H1 (cell line): ENCODE measurements around the gene PXDN. TPM values are rescaled to one million over a fixed set of nuclear protein-coding genes. Genes with fewer than 3 reads are reported as not detected.

ENCODE experiments used
- CTCF ChIA-PET: fragments of 300-600 bp; sonication (Branson Sonifier 250); formaldehyde crosslinking; loops from one replicate; lab custom pipeline; 2021; ENCODE audit not compliant: partially characterized antibody; lab: Charles Lee
- POLR2A ChIA-PET: fragments of 300-600 bp; sonication (Branson Sonifier 250); formaldehyde crosslinking; loops from one replicate; lab custom pipeline; 2021; ENCODE audit warnings: inconsistent platforms; ENCODE audit not compliant: partially characterized antibody; lab: Charles Lee
- DNase-seq, 2 experiments: peaks; one replicate each; pipeline versions ENCODE4 v3.0.0 to v3.0.0-alpha.2; 2010 to 2022; ENCODE audit warnings: low spot score in 2 of 2, low read depth in 1 of 2, mixed read lengths in 1 of 2
- FAIRE-seq: peaks from 2 replicates; lab custom pipeline; 2011; peaks lifted over from hg19 to GRCh38; lab: Jason Lieb, UNC
- H2AFZ ChIP-seq: 2 replicates; pipeline ENCODE4 v1.8.1; 2012; ENCODE audit warnings: low read length, inconsistent platforms
- H2AK5ac ChIP-seq: 2 replicates; pipeline ENCODE4 v1.6.1; 2013; ENCODE audit warnings: low read depth, low read length
- H2BK120ac ChIP-seq: replicated peaks from 2 replicates; pipeline ENCODE3; 2013; ENCODE audit warnings: low read depth, low read length, inconsistent platforms
- H2BK12ac ChIP-seq: 2 replicates; pipeline ENCODE4 v1.6.1; 2013; ENCODE audit warnings: low read depth, low read length
- H2BK15ac ChIP-seq: 2 replicates; pipeline ENCODE4 v1.6.1; 2013; ENCODE audit warnings: low read length
- H2BK20ac ChIP-seq: 2 replicates; pipeline ENCODE4 v1.6.1; 2013; ENCODE audit warnings: low read length
- H2BK5ac ChIP-seq: 2 replicates; pipeline ENCODE4 v1.6.1; 2013; ENCODE audit warnings: low read depth, low read length
- H3K14ac ChIP-seq: 2 replicates; pipeline ENCODE4 v1.6.1; 2013; ENCODE audit warnings: inconsistent platforms; ENCODE audit not compliant: insufficient read length
- H3K18ac ChIP-seq: 2 replicates; pipeline ENCODE4 v1.6.1; 2013; ENCODE audit warnings: low read length; ENCODE audit errors: extremely low read depth
- H3K23ac ChIP-seq: 2 replicates; pipeline ENCODE4 v1.6.1; 2013; ENCODE audit warnings: inconsistent platforms; ENCODE audit not compliant: insufficient read length
- H3K23me2 ChIP-seq: 2 replicates; pipeline ENCODE4 v1.6.1; 2013; ENCODE audit warnings: low read depth, low read length
- H3K27ac ChIP-seq: 2 replicates; pipeline ENCODE4 v1.6.1; 2011; ENCODE audit warnings: low read depth, low read length, inconsistent platforms
- H3K27me3 ChIP-seq, 4 experiments: replicated peaks in 1 of 4; 1 replicate in 1 of 4; 2 replicates in 3 of 4; pipeline versions ENCODE4 v1.6.1 to v1.8.1; 2011 to 2013; ENCODE audit warnings: low read length in 3 of 4, mild to moderate bottlenecking in 3 of 4, inconsistent platforms in 2 of 4, mixed read lengths in 2 of 4, moderate library complexity in 1 of 4; ENCODE audit not compliant: control insufficient read depth in 3 of 4, insufficient read depth in 3 of 4; ENCODE audit errors: extremely low read depth in 1 of 4
- H3K36me3 ChIP-seq, 4 experiments: 2 replicates each; pipeline versions ENCODE4 v1.6.1 to v1.8.1; 2011 to 2013; ENCODE audit warnings: mild to moderate bottlenecking in 4 of 4, low read length in 3 of 4, moderate library complexity in 2 of 4, control low read depth in 1 of 4, inconsistent platforms in 1 of 4; ENCODE audit not compliant: insufficient read depth in 4 of 4, control insufficient read depth in 2 of 4
- H3K4ac ChIP-seq: replicated peaks from 2 replicates; pipeline ENCODE3; 2013; ENCODE audit warnings: low read length, low read depth, mixed read lengths, inconsistent platforms; ENCODE audit not compliant: insufficient read length
- H3K4me1 ChIP-seq, 4 experiments: replicated peaks in 1 of 4; 1 replicate in 1 of 4; 2 replicates in 3 of 4; pipeline versions ENCODE4 v1.6.1 to v1.8.1; 2011 to 2013; ENCODE audit warnings: low read length in 3 of 4, inconsistent platforms in 2 of 4, mixed read lengths in 1 of 4; ENCODE audit not compliant: insufficient read depth in 4 of 4, control insufficient read depth in 3 of 4
- H3K4me2 ChIP-seq, 2 experiments: 2 replicates each; pipeline versions ENCODE4 v1.6.1 to v1.8.1; 2011 to 2013; ENCODE audit warnings: low read depth in 2 of 2, low read length in 2 of 2, control low read depth in 1 of 2, inconsistent platforms in 1 of 2, mild to moderate bottlenecking in 1 of 2; ENCODE audit not compliant: insufficient read depth in 1 of 2
- H3K4me3 ChIP-seq, 4 experiments: fragments of 200-600, 300-600 bp in 1 of 4; sonication (generic), shearing (Covaris generic), sonication (Bioruptor Twin) in 1 of 4; 2 replicates each; pipeline versions ENCODE4 v1.5.1 to v1.8.1; 2011 to 2016; ENCODE audit warnings: low read length in 4 of 4, low read depth in 3 of 4, control low read depth in 2 of 4, inconsistent platforms in 2 of 4, mild to moderate bottlenecking in 2 of 4, mixed read lengths in 1 of 4, moderate library complexity in 1 of 4; ENCODE audit not compliant: insufficient read depth in 2 of 4; ENCODE audit errors: extremely low read depth in 1 of 4
- H3K56ac ChIP-seq: replicated peaks from 2 replicates; pipeline ENCODE3; 2013; ENCODE audit warnings: low read depth, mild to moderate bottlenecking, mixed read lengths, low read length, inconsistent platforms; ENCODE audit not compliant: insufficient read length
- H3K79me1 ChIP-seq: 2 replicates; pipeline ENCODE4 v1.6.1; 2013; ENCODE audit warnings: low read depth, low read length, control low read depth
- H3K79me2 ChIP-seq, 2 experiments: 2 replicates each; pipeline versions ENCODE4 v1.6.1 to v1.8.1; 2012 to 2013; ENCODE audit warnings: low read length in 2 of 2, mild to moderate bottlenecking in 2 of 2, inconsistent platforms in 1 of 2; ENCODE audit not compliant: insufficient read depth in 2 of 2, control insufficient read depth in 1 of 2
- H3K9ac ChIP-seq, 4 experiments: replicated peaks in 1 of 4; 1 replicate in 1 of 4; 2 replicates in 3 of 4; pipeline versions ENCODE4 v1.6.1 to v1.8.1; 2011 to 2013; ENCODE audit warnings: low read depth in 3 of 4, low read length in 3 of 4, control low read depth in 2 of 4, mild to moderate bottlenecking in 2 of 4, moderate library complexity in 2 of 4, inconsistent platforms in 1 of 4; ENCODE audit errors: extremely low read depth in 1 of 4
- H3K9me3 ChIP-seq, 2 experiments: 2 replicates each; pipeline versions ENCODE4 v1.6.1 to v1.8.1; 2012 to 2013; ENCODE audit warnings: mild to moderate bottlenecking in 2 of 2, moderate library complexity in 2 of 2, control low read depth in 1 of 2, inconsistent platforms in 1 of 2, low read depth in 1 of 2, low read length in 1 of 2, mixed read lengths in 1 of 2; ENCODE audit not compliant: insufficient read depth in 2 of 2
- H4K20me1 ChIP-seq, 2 experiments: replicated peaks in 1 of 2; 2 replicates each; pipeline versions ENCODE3 to v1.8.1; 2011 to 2013; ENCODE audit warnings: inconsistent platforms in 2 of 2, low read length in 2 of 2, mild to moderate bottlenecking in 1 of 2; ENCODE audit not compliant: insufficient read depth in 2 of 2, control insufficient read depth in 1 of 2
- H4K5ac ChIP-seq: 2 replicates; pipeline ENCODE4 v1.6.1; 2013; ENCODE audit warnings: low read length, low read depth, mixed read lengths, inconsistent platforms; ENCODE audit not compliant: insufficient read length
- H4K8ac ChIP-seq: 2 replicates; pipeline ENCODE4 v1.8.0; 2013; ENCODE audit warnings: mild to moderate bottlenecking, moderate library complexity, low read length, inconsistent platforms; ENCODE audit not compliant: insufficient read depth; ENCODE audit errors: extremely low read depth
- H4K91ac ChIP-seq: replicated peaks from 2 replicates; pipeline ENCODE3; 2013; ENCODE audit warnings: low read length, mixed read lengths, inconsistent platforms; ENCODE audit not compliant: insufficient read length
- CREB1 ChIP-seq: IDR thresholded peaks from 2 replicates; pipeline ENCODE4 v1.6.1; 2012; ENCODE audit warnings: inconsistent platforms
- JUN ChIP-seq: IDR thresholded peaks from 2 replicates; pipeline ENCODE4 v1.6.1; 2011; ENCODE audit warnings: low read depth, mild to moderate bottlenecking, improper control_type of control experiment, low read length
- TEAD4 ChIP-seq: IDR thresholded peaks from 2 replicates; pipeline ENCODE4 v1.6.1; 2012; ENCODE audit warnings: low read depth, low read length, inconsistent platforms, mixed read lengths
- YY1 ChIP-seq: IDR thresholded peaks from 2 replicates; pipeline ENCODE4 v1.6.1; 2011; ENCODE audit warnings: low read depth, mild to moderate bottlenecking, low read length
- WGBS, 2 experiments: shearing (Covaris generic) in 1 of 2; methylation state at CpG; one replicate each; pipeline versions ENCODE4 v1.1.6 to v1.1.7; 2013 to 2015; ENCODE audit warnings: low lambda C conversion rate in 2 of 2, mixed read lengths in 2 of 2, inconsistent platforms in 1 of 2, low coverage in 1 of 2, missing lambda C conversion rate in 1 of 2; ENCODE audit not compliant: insufficient replicate concordance in 2 of 2, insufficient coverage in 1 of 2, insufficient read length in 1 of 2; ENCODE audit errors: extremely low coverage in 1 of 2, missing lambda C conversion rate in 1 of 2; 5-methylcytosine and 5-hydroxymethylcytosine counted together
- polyA plus RNA-seq, 7 experiments: library from polyadenylated mRNA; depleted of rRNA in 3 of 7; stranded (reverse) in 5 of 7; unstranded in 2 of 7; fragments of >200 nt in 5 of 7; fragments of 200-250 nt in 2 of 7; gene quantifications; 1 replicate in 5 of 7; 2 replicates in 1 of 7; 4 replicates in 1 of 7; pipeline versions ENCODE4 v1.2.1 to v1.2.3, GENCODE V29; 2011 to 2013; ENCODE audit warnings: missing spikeins in 2 of 7, mixed read lengths in 2 of 7
- total RNA-seq: library from RNA; stranded (reverse); fragmentation: NEBNext Ultra II Directional; extraction: Animal tissue kit (Norgen Biotek cat#: 25700); gene quantifications from 2 replicates; pipeline ENCODE4 v1.2.1, GENCODE V29; 2021

Gene PXDN
- total and polyA plus RNA-seq, 2 of the 8 experiments (the other 6 are each of a cell fraction or from before 2014, with no cell fraction given): 104 to 141 TPM

GRCh38 chr2:1730015-1730927 is 14.0 kb downstream of the PXDN start:
- no peak overlapping the region for H4K8ac ChIP-seq
- H4K20me1 ChIP-seq: peaks cover 16 to 22% of the 10 kb centered on the region in 2 experiments
- peaks cover 16 to 77% of the 10 kb centered on the region in 2 experiments for H3K79me2 ChIP-seq
- H2BK15ac ChIP-seq: no peak overlapping the region
- no peak overlapping the region for H3K27ac ChIP-seq
- H3K56ac ChIP-seq: no peak overlapping the region
- DNase-seq: no peak
- CTCF ChIA-PET: interaction anchor here (0.9 to 2.3 kb wide), 8 partner anchors 8 to 139 kb away, joined by 3 to 9 read pairs (median 4); no protein-coding TSS in a partner anchor
- H2BK120ac ChIP-seq: no peak overlapping the region
- no peaks in the 10 kb centered on the region for H3K36me3 ChIP-seq
- POLR2A ChIA-PET: interaction anchor here (0.6 to 1.9 kb wide), 8 partner anchors 8 to 100 kb away, joined by 3 to 9 read pairs (median 4); partner anchors contain the start of gene PXDN
- TF ChIP-seq JUN (no peak), TEAD4 (no peak), YY1 (peak; percentile 30; the same call in 1 of the 2 replicates), CREB1 (no peak)
- peaks cover 0 to under 1% of the 10 kb centered on the region in 2 experiments; a peak in 2 of 4 replicates for H3K9me3 ChIP-seq
- no peak overlapping the region for H3K14ac ChIP-seq
- H3K79me1 ChIP-seq: peaks cover 26% of the 10 kb centered on the region
- H3K18ac ChIP-seq: peak overlapping the region; percentile 52; the same call in 1 of the 2 replicates
- no peak overlapping the region for H2AK5ac ChIP-seq
- no peak overlapping the region for H2BK20ac ChIP-seq
- H2BK5ac ChIP-seq: no peak overlapping the region; the same call in 1 of the 2 replicates
- 55% methylated on average over 10 of the region's 10 CpGs; no CpG with 5 or more reads in 1 of the 2 experiments for WGBS, 2 experiments
- H4K91ac ChIP-seq: no peak overlapping the region
- no peak overlapping the region for H3K4ac ChIP-seq
- H2BK12ac ChIP-seq: peak overlapping the region; percentile 29
- no peak overlapping the region for H3K9ac ChIP-seq
- H4K5ac ChIP-seq: no peak overlapping the region
- H3K23ac ChIP-seq: no peak overlapping the region
- H3K27me3 ChIP-seq: no peaks in the 10 kb centered on the region
- H3K23me2 ChIP-seq: no peaks in the 10 kb centered on the region
- no peak overlapping the region for H2AFZ ChIP-seq
- no peak for FAIRE-seq
- H3K4me3 ChIP-seq: no peak overlapping the region
- H3K4me1 ChIP-seq: peaks cover 11 to 32% (median 26%) of the 10 kb centered on the region in 4 experiments
- peak overlapping the region; percentile 1 to 10; a peak in 3 of 4 replicates for H3K4me2 ChIP-seq
